HG02973 (cell line): ENCODE measurements around the gene CXCL13.
A peak's percentile ranks its signal among the peaks of the same experiment; 100 is the strongest.
"Not testable (repeated sequence)": the region's sequence is repeated elsewhere in the genome, so short reads cannot be mapped to it uniquely, and the experiment has no call there.

Source experiments
- ATAC-seq: cut with Tn5 transposase; IDR thresholded peaks from one replicate; pipeline ENCODE4 v1.9.1; 2021; ENCODE audit warnings: moderate library complexity; ENCODE audit not compliant: unreplicated experiment

Gene CXCL13

DNA sequence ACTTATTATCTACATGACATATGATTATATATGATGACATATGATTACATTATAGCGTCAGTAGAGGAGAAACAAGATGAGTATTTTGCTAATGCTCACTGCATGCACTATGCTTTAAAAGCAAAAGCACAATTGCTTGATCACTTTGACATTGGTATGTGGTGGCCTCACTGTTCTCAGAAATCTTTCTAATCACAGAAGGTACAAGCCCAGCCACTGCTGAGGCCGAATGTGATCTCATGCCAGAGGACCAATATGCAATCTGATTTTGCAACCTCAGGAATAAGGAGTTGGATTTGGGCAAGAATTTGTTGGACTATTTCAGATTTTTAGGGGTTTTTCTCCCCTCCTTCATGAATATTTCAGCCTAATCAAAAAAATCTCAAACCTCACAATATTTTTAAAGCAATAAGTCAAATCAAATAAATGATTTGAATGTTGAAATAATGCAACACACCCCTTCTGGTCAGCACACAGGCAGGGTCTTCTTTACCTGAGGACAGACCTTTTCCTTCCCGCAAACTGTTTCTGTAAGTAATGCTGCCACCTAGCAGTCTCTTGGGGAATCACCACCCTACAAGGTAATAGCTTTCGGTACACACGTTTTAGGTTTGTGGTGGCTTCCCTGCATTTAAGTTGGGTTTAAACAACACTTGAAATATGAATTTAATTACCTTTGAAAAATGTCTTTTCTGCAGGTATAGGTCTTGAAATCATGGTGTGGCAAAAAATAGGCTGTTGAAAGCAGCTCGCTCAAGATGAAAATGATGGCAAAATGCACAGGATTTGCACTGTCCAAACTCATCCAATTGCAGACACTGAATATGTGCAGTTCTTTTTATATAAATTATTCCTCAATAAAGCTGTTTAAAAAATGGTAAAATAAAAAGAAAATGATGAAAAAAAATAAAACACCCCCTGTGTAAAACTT lies 4.8 kb upstream of the CXCL13 start:
- peak; percentile 51 for ATAC-seq

GRCh38 chr4:77601614-77602187 lies 3.9 kb upstream of the CXCL13 start:
- ATAC-seq, result no peak

GRCh38 chr4:77613267-77613666 lies 7.6 kb downstream of the CXCL13 start:
- no peak for ATAC-seq

- ATAC-seq, result no peak
Observed at GRCh38 chr4:77615153-77615552, 9.5 kb downstream of the CXCL13 start.

DNA sequence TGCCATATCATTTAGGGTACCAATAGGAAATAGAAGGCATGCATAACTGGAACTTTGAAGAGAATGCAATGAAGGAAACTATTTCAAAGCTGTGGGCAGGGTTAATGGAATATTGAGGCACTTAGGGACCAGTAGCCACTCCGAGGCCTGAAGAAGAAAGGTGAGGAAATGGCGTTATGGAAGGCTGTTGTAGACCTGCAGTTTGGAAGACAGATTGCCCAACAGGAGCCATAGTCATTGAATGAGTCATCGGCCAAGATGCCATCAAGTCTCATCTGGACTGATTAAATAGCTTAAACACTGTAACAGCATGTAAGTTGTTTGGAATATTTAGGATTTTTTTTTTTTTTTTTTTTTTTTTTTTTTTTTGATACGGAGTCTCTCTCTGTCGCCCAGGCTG lies 11.6 kb downstream of the CXCL13 start:
- ATAC-seq, result no peak

DNA sequence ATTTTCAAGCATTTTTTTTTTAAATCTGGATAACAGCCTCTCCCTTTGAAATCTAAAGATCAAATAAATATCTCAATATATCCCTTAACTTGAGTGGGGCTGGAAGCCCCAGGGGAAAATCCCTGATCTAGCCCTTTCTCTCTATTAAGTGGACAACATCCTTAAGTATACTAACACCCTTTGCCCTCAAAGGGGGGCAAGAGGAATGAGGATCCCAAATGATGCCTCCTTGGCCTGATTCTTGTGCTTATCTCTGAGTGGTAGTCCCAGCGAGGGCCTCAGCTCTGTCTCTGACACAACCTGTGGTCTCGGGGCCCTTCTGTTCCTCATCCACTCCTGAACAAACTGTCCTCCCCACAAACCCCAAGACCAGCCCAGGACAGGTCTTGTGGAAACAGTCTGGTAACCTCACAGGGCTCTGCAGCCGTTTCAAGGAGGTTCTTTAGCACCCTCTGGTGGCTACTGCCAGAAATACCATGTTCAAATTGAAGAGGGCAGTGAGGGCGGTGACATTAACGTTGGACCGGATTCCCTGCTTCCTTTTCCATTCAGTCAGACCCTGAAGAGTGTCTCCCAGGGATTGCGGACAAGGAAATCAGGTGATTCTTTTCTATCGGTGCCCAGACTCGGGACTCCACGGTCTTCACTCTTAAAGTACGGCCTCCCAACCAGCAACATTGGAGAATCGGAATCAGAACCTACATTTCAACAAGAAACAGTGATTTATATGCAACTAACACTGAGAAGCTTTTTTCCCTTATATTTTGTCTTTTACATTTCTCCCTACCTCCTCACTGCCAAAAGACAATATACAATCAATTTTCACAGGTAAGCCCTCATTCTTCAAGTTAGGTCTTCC lies 13.0 kb downstream of the CXCL13 start:
- peak; percentile 88 for ATAC-seq

DNA sequence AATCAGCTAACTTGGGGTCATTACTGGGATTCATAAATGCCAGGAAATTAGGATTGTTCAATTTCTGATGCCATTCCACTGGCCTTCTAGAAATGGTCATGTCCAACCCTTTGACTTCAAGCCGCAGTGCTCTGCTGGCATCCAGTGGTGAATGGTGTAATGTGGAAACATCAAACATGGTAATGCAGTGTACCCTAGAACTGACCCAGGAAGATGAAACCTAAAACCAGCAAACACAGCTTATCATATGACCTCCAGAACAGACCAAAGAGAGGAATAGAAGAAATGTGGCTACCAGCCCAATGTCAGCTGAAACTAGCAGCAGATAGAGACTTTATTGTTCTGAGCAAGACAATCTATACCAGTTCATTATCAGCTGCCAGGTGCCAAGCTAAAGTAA lies 13.8 kb downstream of the CXCL13 start:
- ATAC-seq, result no peak

DNA sequence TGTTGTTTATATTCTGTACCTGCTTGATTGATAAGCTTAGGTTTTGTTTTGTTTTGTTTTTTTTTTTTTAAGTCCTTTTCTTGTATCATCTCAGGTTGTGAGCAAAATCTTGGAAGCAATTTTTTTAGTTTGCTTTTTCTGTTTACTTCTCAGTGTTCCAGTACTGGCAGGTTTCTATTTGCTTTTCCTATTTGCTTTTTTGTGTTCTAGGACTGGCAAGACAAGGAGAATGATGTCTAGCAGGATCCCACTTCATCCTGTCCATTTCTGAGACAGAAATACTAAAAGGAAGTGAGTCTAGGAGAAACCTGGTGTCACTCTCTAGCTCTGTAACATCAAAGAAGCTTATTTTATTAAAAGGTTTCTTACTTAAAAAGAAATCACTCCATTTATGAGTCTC lies 15.6 kb downstream of the CXCL13 start:
- ATAC-seq, result no peak

- ATAC-seq, result no peak
Observed at GRCh38 chr4:77623091-77623490, 17.5 kb downstream of the CXCL13 start.

GRCh38 chr4:77624213-77624612 lies 18.6 kb downstream of the CXCL13 start:
- ATAC-seq, result no peak

- no peak for ATAC-seq
Observed at GRCh38 chr4:77625485-77625884, 19.9 kb downstream of the CXCL13 start.

DNA sequence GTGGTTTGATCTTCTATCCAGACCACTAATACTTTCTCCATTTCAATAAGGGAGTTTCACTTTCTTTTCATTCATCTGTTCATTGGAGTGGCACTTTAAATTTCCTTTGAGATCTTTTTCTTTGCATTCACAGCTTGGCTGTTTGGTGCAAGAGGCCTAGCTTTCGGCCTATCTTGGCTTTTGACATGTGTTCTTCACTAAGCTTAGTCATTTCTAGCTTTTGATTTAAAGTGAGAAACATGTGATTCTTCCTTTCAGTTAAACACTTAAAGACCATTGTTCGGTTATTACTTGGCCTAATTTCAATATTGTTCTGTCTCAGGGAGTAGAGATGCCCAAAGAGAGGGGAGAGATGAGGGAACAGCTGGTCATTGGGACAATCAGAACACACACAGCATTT lies 24.3 kb downstream of the CXCL13 start:
- ATAC-seq, result peak; percentile 81

- ATAC-seq, result no peak
Observed at GRCh38 chr4:77631276-77631675, 25.7 kb downstream of the CXCL13 start.

- ATAC-seq, result no peak
Observed at GRCh38 chr4:77634132-77634785, 28.6 kb downstream of the CXCL13 start.

DNA sequence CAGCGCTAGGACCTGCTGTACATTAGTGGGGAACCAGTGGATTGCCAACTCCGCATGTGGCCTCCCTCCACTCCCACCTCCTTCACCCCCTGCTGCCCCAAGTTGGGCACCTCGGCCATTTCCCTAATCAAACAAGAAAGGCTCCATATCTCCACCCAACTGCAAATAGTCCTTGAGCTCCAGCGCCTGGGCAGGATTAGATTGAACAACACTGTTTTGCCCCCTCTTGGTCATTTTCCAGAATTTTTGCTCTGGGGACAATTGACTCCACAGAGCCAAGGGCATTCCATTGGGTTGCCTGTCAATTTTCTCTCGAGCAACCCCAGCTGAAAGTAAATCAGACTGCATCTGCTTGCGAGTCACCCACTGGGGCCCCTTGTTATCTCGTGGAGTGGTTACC lies 29.6 kb downstream of the CXCL13 start:
- ATAC-seq, result no peak

DNA sequence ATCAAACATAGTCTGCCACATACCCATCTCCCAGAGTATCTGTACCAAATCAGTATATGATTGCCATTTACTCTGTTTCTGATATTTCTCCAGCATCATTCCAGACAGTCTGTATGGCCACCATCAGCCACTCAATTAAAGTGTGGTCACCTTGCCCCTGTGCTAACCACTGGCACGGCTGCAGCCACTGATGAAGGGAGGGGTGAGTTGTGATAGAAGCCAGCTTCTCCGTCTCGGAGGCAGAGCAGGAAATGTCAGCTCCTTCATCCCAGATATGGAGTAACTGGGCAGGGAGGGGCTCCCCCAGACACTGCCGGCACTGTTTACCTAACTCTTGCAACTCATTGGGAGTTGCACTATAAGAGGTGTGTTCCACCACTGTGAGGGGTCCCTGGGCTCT lies 30.3 kb downstream of the CXCL13 start:
- no peak for ATAC-seq

DNA sequence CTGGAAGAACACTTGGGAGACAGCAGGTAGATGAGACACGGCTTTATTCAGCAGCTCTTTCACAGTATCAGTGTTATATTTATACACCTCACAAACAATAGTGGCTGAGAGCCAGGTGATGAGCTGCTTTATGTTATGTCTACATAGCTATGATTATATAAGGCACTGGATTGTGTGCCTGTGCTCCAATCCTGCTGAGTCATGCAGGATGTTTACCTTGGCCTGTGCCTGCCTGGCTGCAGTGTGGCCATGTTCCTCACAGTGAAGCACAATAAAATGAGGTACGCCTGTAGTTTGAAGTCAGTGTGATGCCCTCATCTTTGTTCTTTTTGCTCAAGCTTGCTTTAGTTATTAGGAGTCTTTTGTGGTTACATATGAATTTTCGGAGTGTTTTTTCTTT lies 31.3 kb downstream of the CXCL13 start:
- ATAC-seq, result no peak

GRCh38 chr4:77644069-77644468 lies 38.4 kb downstream of the CXCL13 start:
- not testable (repeated sequence) for ATAC-seq

DNA sequence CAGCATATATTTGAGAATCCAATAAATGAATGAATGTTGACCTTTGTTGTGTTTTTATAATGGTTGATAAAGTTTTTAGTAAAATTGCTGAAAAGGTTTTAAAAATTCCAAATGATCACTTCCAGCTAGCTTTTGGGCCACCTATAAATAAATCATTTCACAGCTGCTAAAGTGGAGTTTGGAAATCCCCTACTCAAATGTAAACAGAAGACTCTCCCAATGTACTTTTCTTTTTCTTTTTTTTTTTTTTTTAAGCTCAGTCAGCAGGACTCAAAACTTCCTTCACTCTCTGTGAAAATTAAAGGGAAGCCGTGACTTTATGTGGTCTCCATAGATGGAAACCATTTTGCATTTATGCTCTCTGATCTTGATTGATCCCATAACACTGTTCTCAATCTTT lies 45.2 kb downstream of the CXCL13 start:
- ATAC-seq, result no peak

DNA sequence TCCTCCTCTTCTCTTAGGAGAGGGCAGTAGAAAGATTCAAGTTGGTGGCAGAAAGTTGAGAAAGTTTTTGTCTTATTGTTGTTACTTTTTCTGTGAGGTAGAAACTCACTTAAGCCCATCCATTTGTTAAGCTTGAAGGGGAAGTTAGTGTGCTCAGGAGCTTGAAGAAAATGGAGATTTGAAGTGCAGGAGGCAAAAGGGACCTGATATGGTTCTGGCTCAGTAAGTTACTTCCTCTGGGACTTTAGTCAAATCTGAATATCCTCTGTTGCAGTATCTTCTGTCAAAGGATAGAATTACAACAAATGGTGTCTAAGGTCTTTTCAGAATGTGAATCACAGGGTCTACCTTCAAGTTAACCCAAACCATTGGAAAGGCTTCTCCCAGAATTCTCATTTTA lies 46.2 kb downstream of the CXCL13 start:
- no peak for ATAC-seq
